HCT116 (cell line): ENCODE data around the gene PRKN. TPM values are rescaled to one million over a fixed set of nuclear protein-coding genes. Genes with fewer than 3 reads are reported as not detected.

Experiments
- ATAC-seq: fragments of 200-7000 bp; cut with Tn5 transposase; 2 replicates; pipeline ENCODE4 v1.9.1; 2020; ENCODE audit warnings: mild to moderate bottlenecking, moderate library complexity
- BruUV-seq: library from RNA; stranded (reverse); fragments of 400-500 nt; replicated peaks from 2 replicates; lab custom pipeline; 2021; lab: Mats Ljungman, UMichigan
- CTCF ChIA-PET: fragments of 300-600 bp; sonication (Branson Sonifier 250); formaldehyde crosslinking; loops from one replicate; lab custom pipeline; 2021; ENCODE audit warnings: antibody characterized with exemption; lab: Charles Lee
- POLR2A ChIA-PET: fragments of 300-600, 350-600 bp; sonication (Branson Sonifier 250); formaldehyde crosslinking; loops from one replicate; lab custom pipeline; 2021; ENCODE audit warnings: antibody characterized with exemption; lab: Charles Lee
- RAD21 ChIA-PET, 2 experiments: fragments of 300-600 bp; sonication (Branson Sonifier 250); formaldehyde crosslinking; loops; one replicate each; lab custom pipeline; 2023; ENCODE audit warnings: low total read pairs in 2 of 2; ENCODE audit not compliant: uncharacterized antibody in 2 of 2, unreplicated experiment in 2 of 2, low non-redundant PET in 1 of 2; lab: Charles Lee
- DNase-seq: peaks from one replicate; pipeline ENCODE4 v3.0.0-alpha.2; 2010; ENCODE audit warnings: low read depth, low spot score
- H2AFZ ChIP-seq: fragments of 200-600 bp; shearing (Covaris generic), sonication (generic); 2 replicates; pipeline ENCODE4 v1.6.1; 2017; ENCODE audit warnings: low read depth, mixed run types, mixed read lengths, antibody characterized with exemption, low read length; ENCODE audit not compliant: poor library complexity, severe bottlenecking
- H3K27ac ChIP-seq: 2 replicates; pipeline ENCODE4 v1.5.1; 2012; ENCODE audit warnings: low read depth, low read length
- H3K27me3 ChIP-seq: fragments of 200-600 bp; sonication (generic); 2 replicates; pipeline ENCODE4 v1.6.1; 2016; ENCODE audit warnings: mixed run types, low read length, mixed read lengths; ENCODE audit not compliant: insufficient read depth
- H3K36me3 ChIP-seq, 2 experiments: fragments of 200-500 bp in 1 of 2; fragments of 200-600 bp in 1 of 2; sonication (Bioruptor generic) in 1 of 2; sonication (generic) in 1 of 2; 2 replicates each; pipeline versions ENCODE4 v1.5.1 to v1.6.1; 2014 to 2016; ENCODE audit warnings: low read length in 2 of 2, inconsistent platforms in 1 of 2, mixed read lengths in 1 of 2, mixed run types in 1 of 2; ENCODE audit not compliant: insufficient read depth in 2 of 2, control insufficient read depth in 1 of 2
- H3K4me1 ChIP-seq, 2 experiments: fragments of 200-600 bp in 1 of 2; sonication (generic) in 1 of 2; 2 replicates each; pipeline versions ENCODE4 v1.5.1 to v1.6.1; 2012 to 2017; ENCODE audit warnings: low read length in 2 of 2, inconsistent platforms in 1 of 2, mild to moderate bottlenecking in 1 of 2, mixed read lengths in 1 of 2, mixed run types in 1 of 2, moderate library complexity in 1 of 2; ENCODE audit not compliant: insufficient read depth in 2 of 2, control insufficient read depth in 1 of 2
- H3K4me2 ChIP-seq: fragments of 200-600 bp; sonication (generic); 2 replicates; pipeline ENCODE4 v1.6.1; 2017; ENCODE audit warnings: mixed run types, low read length, mixed read lengths
- H3K4me3 ChIP-seq, 2 experiments: fragments of 200-600 bp in 1 of 2; sonication (generic) in 1 of 2; replicated peaks in 1 of 2; 2 replicates each; pipeline ENCODE4 v1.5.1; 2011 to 2016; ENCODE audit warnings: low read length in 2 of 2, control low read depth in 1 of 2, low read depth in 1 of 2, mild to moderate bottlenecking in 1 of 2, mixed read lengths in 1 of 2, mixed run types in 1 of 2
- H3K79me2 ChIP-seq: fragments of 200-600 bp; sonication (generic); 2 replicates; pipeline ENCODE4 v1.6.1; 2017; ENCODE audit warnings: mild to moderate bottlenecking, mixed run types, low read length, moderate library complexity, mixed read lengths; ENCODE audit not compliant: insufficient read depth
- H3K9ac ChIP-seq: fragments of 200-600 bp; sonication (generic); 2 replicates; pipeline ENCODE4 v1.6.1; 2016; ENCODE audit warnings: low read length, mixed read lengths
- H3K9me2 ChIP-seq: fragments of 200-600 bp; sonication (generic), shearing (Covaris generic); 2 replicates; pipeline ENCODE4 v1.6.1; 2017; ENCODE audit warnings: mixed run types, mild to moderate bottlenecking, moderate library complexity; ENCODE audit not compliant: insufficient read depth
- H3K9me3 ChIP-seq, 2 experiments: fragments of 200-500 bp in 1 of 2; fragments of 200-600 bp in 1 of 2; sonication (Bioruptor generic) in 1 of 2; sonication (generic) in 1 of 2; 2 replicates each; pipeline ENCODE4 v1.6.1; 2014 to 2017; ENCODE audit warnings: low read length in 2 of 2, mixed read lengths in 2 of 2, inconsistent platforms in 1 of 2, low read depth in 1 of 2, mild to moderate bottlenecking in 1 of 2, mixed run types in 1 of 2, moderate library complexity in 1 of 2; ENCODE audit not compliant: control insufficient read depth in 1 of 2, insufficient read depth in 1 of 2
- H4K20me1 ChIP-seq: fragments of 200-600 bp; sonication (generic), shearing (Covaris generic); 2 replicates; pipeline ENCODE4 v1.6.1; 2017; ENCODE audit warnings: mixed run types, mild to moderate bottlenecking, moderate library complexity; ENCODE audit not compliant: insufficient read depth
- ATF3 ChIP-seq: IDR thresholded peaks from 2 replicates; pipeline ENCODE4 v1.6.1; 2012
- CEBPB ChIP-seq: IDR thresholded peaks from 2 replicates; pipeline ENCODE4 v1.6.1; 2012; ENCODE audit warnings: low read depth
- EGR1 ChIP-seq: IDR thresholded peaks from 2 replicates; pipeline ENCODE4 v1.6.1; 2012; ENCODE audit warnings: low read depth
- ELF1 ChIP-seq: IDR thresholded peaks from 2 replicates; pipeline ENCODE4 v1.6.1; 2012; ENCODE audit warnings: low read depth, borderline replicate concordance
- EZH2 ChIP-seq: fragments of 200-600 bp; sonication (generic); IDR thresholded peaks from 2 replicates; pipeline ENCODE4 v1.6.1; 2017; ENCODE audit warnings: antibody characterized with exemption, mixed run types
- FOSL1 ChIP-seq: IDR thresholded peaks from 2 replicates; pipeline ENCODE4 v1.6.1; 2012; ENCODE audit warnings: low read depth
- JUND ChIP-seq: IDR thresholded peaks from 2 replicates; pipeline ENCODE4 v1.6.1; 2012
- POLR2AphosphoS5 ChIP-seq: IDR thresholded peaks from 2 replicates; pipeline ENCODE4 v1.6.1; 2011; ENCODE audit warnings: mild to moderate bottlenecking, low read depth, low read length, moderate library complexity
- RAD21 ChIP-seq: IDR thresholded peaks from 2 replicates; pipeline ENCODE4 v1.6.1; 2012; ENCODE audit warnings: low read depth, mild to moderate bottlenecking
- SP1 ChIP-seq: IDR thresholded peaks from 2 replicates; pipeline ENCODE4 v1.6.1; 2012; ENCODE audit warnings: low read depth
- SRF ChIP-seq: IDR thresholded peaks from 2 replicates; pipeline ENCODE4 v1.6.1; 2012; ENCODE audit warnings: low read depth
- ZBTB33 ChIP-seq: IDR thresholded peaks from 2 replicates; pipeline ENCODE4 v1.6.1; 2011; ENCODE audit warnings: mild to moderate bottlenecking, low read length, moderate library complexity; ENCODE audit not compliant: insufficient replicate concordance; ENCODE audit errors: extremely low read depth
- ZNF274 ChIP-seq: fragments of 200-500 bp; sonication (Bioruptor generic); IDR thresholded peaks from 2 replicates; pipeline ENCODE4 v1.6.1; 2014; ENCODE audit warnings: mild to moderate bottlenecking, low read depth, low read length, inconsistent platforms
- intact Hi-C: fragments of 100-400 bp; cut with micrococcal nuclease; formaldehyde crosslinking; loops from 2 replicates; pipeline ENCODE4 v1.10.0; 2022
- total RNA-seq: library from RNA; stranded (reverse); gene quantifications from one replicate; pipeline ENCODE4 v1.2.1, GENCODE V29; 2021; ENCODE audit not compliant: unreplicated experiment
- TF ChIP-seq, protein P1 (sequence below): IDR thresholded peaks from 2 replicates; pipeline ENCODE4 v1.6.1; 2012

PRKN gene
- total RNA-seq, 1 experiment from 2014 or later: 2.6 TPM

GRCh38 chr6:161482517-161482858 is 1245.1 kb downstream of the PRKN start:
- no TSS peak for BruUV-seq
- intact Hi-C loops: no loop called here
- ATAC-seq: no peak

GRCh38 chr6:161481786-161482516 is 1245.6 kb downstream of the PRKN start:
- RAD21 ChIA-PET: no interaction called here
- Histone ChIP-seq H4K20me1 (no peaks in the 10 kb centered on the region), H3K27me3 (no peaks in the 10 kb centered on the region), H3K9me3 (no peaks in the 10 kb centered on the region), H3K4me3 (no peak overlapping the region), H3K79me2 (no peaks in the 10 kb centered on the region), H2AFZ (no peak overlapping the region), H3K9ac (no peak overlapping the region), H3K36me3 (no peaks in the 10 kb centered on the region), H3K4me1 (peaks cover 0 to 10% of the 10 kb centered on the region in 2 experiments), H3K27ac (no peak overlapping the region), H3K9me2 (no peaks in the 10 kb centered on the region), H3K4me2 (no peak overlapping the region)
- POLR2A ChIA-PET: no interaction called here
- DNase-seq: no peak
- no TSS peak for BruUV-seq
- ATAC-seq: no peak
- intact Hi-C loops: no loop called here
- TF ChIP-seq EGR1 (no peak), ZBTB33 (no peak), JUND (no peak)
- TF ChIP-seq, protein P1, sequence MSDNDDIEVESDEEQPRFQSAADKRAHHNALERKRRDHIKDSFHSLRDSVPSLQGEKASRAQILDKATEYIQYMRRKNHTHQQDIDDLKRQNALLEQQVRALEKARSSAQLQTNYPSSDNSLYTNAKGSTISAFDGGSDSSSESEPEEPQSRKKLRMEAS: no peak
- CTCF ChIA-PET: no interaction called here

More at GRCh38 chr6:161482517-161482858, 1245.1 kb downstream of the PRKN start:
- ChIA-PET RAD21 (no interaction called here), POLR2A (no interaction called here), CTCF (interaction anchor here (1.7 kb wide), 1 partner anchor 15 kb away, joined by 4 read pairs; no protein-coding TSS in a partner anchor)
- no peak overlapping the region for H3K4me2 ChIP-seq
- no peaks in the 10 kb centered on the region for H3K9me3 ChIP-seq
- no peaks in the 10 kb centered on the region for H4K20me1 ChIP-seq
- DNase-seq: no peak
- H3K4me1 ChIP-seq: peaks cover 0 to 14% of the 10 kb centered on the region in 2 experiments
- no peaks in the 10 kb centered on the region for H3K9me2 ChIP-seq
- no peak for TF ChIP-seq ELF1
- TF ChIP-seq ZNF274: no peak
- no peak for TF ChIP-seq SP1
- no peak for TF ChIP-seq SRF
- TF ChIP-seq RAD21: no peak
- no peak for TF ChIP-seq ATF3
- TF ChIP-seq EZH2: no peak
- no peak for TF ChIP-seq POLR2AphosphoS5
- no peak for TF ChIP-seq FOSL1
- no peak for TF ChIP-seq CEBPB
- no peak for TF ChIP-seq JUND
- H3K27me3 ChIP-seq: no peaks in the 10 kb centered on the region
- no peak overlapping the region for H3K27ac ChIP-seq
- H3K79me2 ChIP-seq: no peaks in the 10 kb centered on the region
- H3K9ac ChIP-seq: no peak overlapping the region
- H2AFZ ChIP-seq: no peak overlapping the region
- no peaks in the 10 kb centered on the region for H3K36me3 ChIP-seq
- no peak overlapping the region for H3K4me3 ChIP-seq
